GM19025 (cell line): ENCODE measurements around the gene DNAJC4.
A peak's percentile ranks its signal among the peaks of the same experiment; 100 is the strongest.

Source experiments
- ATAC-seq: cut with Tn5 transposase; IDR thresholded peaks from one replicate; pipeline ENCODE4 v1.9.1; 2021; ENCODE audit warnings: mild to moderate bottlenecking, low read depth, moderate library complexity; ENCODE audit not compliant: unreplicated experiment

The DNAJC4 gene

GRCh38 chr11:64230171-64230984 lies at the start of gene DNAJC4:
Gene DNAJC4, plus strand, starts transcription at chr11:64230548. Its CDS starts 307 bp downstream, at chr11:64230855.
- ATAC-seq = peak; percentile 41

- ATAC-seq = no peak
Observed at GRCh38 chr11:64180891-64181290, 49.5 kb upstream of the DNAJC4 start.

- no peak for ATAC-seq
Observed at GRCh38 chr11:64181506-64182411, 48.6 kb upstream of the DNAJC4 start.

- no peak for ATAC-seq
Observed at GRCh38 chr11:64183890-64184289, 46.5 kb upstream of the DNAJC4 start.

- peak; percentile 13 for ATAC-seq
Observed at GRCh38 chr11:64185175-64185692, 45.1 kb upstream of the DNAJC4 start.

GRCh38 chr11:64185693-64186491 lies 44.5 kb upstream of the DNAJC4 start, which contains the start of gene STIP1:
Gene STIP1, plus strand, starts transcription at chr11:64186171. Its CDS starts 91 bp downstream, at chr11:64186262.
- ATAC-seq = peak; percentile 83

GRCh38 chr11:64186492-64187165 lies 43.7 kb upstream of the DNAJC4 start:
- no peak for ATAC-seq

- ATAC-seq = no peak
Observed at GRCh38 chr11:64192434-64192833, 37.9 kb upstream of the DNAJC4 start.

GRCh38 chr11:64196626-64197025 lies 33.7 kb upstream of the DNAJC4 start:
- ATAC-seq = no peak

- no peak for ATAC-seq
Observed at GRCh38 chr11:64198511-64198910, 31.8 kb upstream of the DNAJC4 start.

- no peak for ATAC-seq
Observed at GRCh38 chr11:64201543-64201942, 28.8 kb upstream of the DNAJC4 start.

GRCh38 chr11:64202992-64203391 lies 27.4 kb upstream of the DNAJC4 start:
- ATAC-seq = no peak

- no peak for ATAC-seq
Observed at GRCh38 chr11:64203421-64204079, 26.8 kb upstream of the DNAJC4 start.

GRCh38 chr11:64204080-64204440 lies 26.3 kb upstream of the DNAJC4 start:
- ATAC-seq = no peak

- no peak for ATAC-seq
Observed at GRCh38 chr11:64204464-64204989, 25.8 kb upstream of the DNAJC4 start.

- peak; percentile 47 for ATAC-seq
Observed at GRCh38 chr11:64206457-64207255, 23.7 kb upstream of the DNAJC4 start, which contains the start of gene FERMT3. Gene FERMT3, plus strand, starts transcription at chr11:64206721. Its CDS starts 644 bp downstream, at chr11:64207365.

- peak; percentile 48 for ATAC-seq
Observed at GRCh38 chr11:64207256-64208085, 22.9 kb upstream of the DNAJC4 start.
